Measurements from ENCODE around the gene ABCC4.

DNA sequence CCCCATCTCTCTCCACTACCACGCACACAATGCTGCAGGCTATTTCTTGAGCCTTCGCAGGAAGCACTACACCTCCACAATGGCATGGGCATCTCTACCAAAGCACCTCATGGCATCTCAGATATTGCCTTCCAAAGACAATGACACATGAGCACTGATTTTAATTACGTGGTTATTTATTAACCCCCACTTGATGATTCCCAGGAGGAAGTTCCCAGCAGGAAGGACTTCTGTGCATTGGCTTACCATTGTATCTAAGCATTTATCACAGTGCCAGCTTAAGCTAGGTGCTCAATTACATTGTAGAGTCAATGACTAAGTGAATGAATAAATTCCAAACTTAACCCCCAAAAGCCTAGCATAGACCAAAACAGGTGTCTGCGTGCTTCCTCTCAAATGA, 101.4 kb downstream of the ABCC4 start:
- TF ChIP-seq, protein P1, sequence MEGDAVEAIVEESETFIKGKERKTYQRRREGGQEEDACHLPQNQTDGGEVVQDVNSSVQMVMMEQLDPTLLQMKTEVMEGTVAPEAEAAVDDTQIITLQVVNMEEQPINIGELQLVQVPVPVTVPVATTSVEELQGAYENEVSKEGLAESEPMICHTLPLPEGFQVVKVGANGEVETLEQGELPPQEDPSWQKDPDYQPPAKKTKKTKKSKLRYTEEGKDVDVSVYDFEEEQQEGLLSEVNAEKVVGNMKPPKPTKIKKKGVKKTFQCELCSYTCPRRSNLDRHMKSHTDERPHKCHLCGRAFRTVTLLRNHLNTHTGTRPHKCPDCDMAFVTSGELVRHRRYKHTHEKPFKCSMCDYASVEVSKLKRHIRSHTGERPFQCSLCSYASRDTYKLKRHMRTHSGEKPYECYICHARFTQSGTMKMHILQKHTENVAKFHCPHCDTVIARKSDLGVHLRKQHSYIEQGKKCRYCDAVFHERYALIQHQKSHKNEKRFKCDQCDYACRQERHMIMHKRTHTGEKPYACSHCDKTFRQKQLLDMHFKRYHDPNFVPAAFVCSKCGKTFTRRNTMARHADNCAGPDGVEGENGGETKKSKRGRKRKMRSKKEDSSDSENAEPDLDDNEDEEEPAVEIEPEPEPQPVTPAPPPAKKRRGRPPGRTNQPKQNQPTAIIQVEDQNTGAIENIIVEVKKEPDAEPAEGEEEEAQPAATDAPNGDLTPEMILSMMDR (IDR thresholded peaks at IDR 0.05; ENCODE audit: low read depth, low read length, poor library complexity, severe bottlenecking): no peak
- no peak for TF ChIP-seq EZH2phosphoT487 (IDR thresholded peaks at IDR 0.05; ENCODE audit: borderline replicate concordance, low read length)
